GM12864 (cell line): Measurements from ENCODE around the gene TREML1.
"Not testable (repeated sequence)": the region's sequence is repeated elsewhere in the genome, so short reads cannot be mapped to it uniquely, and the experiment has no call there.

Experiments used
- DNase-seq: peaks from one replicate; pipeline ENCODE4 v3.0.0-alpha.2; 2011; ENCODE audit warnings: low read depth
- H3K4me3 ChIP-seq: 2 replicates; pipeline ENCODE4 v1.5.1; 2011; ENCODE audit warnings: mild to moderate bottlenecking, low read depth, low read length, control low read depth
- CTCF ChIP-seq: IDR thresholded peaks from 2 replicates; pipeline ENCODE4 v1.5.1; 2011; ENCODE audit warnings: low read depth, mild to moderate bottlenecking, moderate library complexity, low read length, control low read depth, inconsistent platforms; ENCODE audit errors: missing control alignments

Gene TREML1

GRCh38 chr6:41122373-41122772 lies 31.8 kb downstream of the TREML1 start:
- TF ChIP-seq CTCF = no peak
- no peak for DNase-seq
- H3K4me3 ChIP-seq = no peak overlapping the region

DNA sequence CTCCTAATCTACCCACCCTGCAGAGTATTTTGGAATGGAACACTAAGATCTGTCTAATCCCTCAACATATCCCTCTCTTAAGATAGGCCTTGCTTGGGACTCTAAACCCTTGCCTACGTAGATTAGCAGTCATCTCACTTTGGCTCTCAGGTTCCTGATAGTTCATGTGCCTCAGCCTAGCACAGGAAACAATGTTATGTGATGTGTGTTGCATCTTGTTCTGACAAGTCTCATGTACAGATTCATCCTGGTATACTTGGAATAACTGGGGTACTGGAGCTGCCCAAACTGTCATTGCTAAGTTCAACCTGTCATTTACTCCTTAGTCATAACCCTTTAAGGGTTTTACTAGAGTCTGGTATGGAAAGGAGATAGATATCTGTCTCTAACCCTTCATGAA lies 34.1 kb downstream of the TREML1 start:
- DNase-seq = no peak
- no peak overlapping the region for H3K4me3 ChIP-seq
- no peak for TF ChIP-seq CTCF

GRCh38 chr6:41119508-41119907 lies 34.6 kb downstream of the TREML1 start:
- TF ChIP-seq CTCF = no peak
- no peak for DNase-seq
- H3K4me3 ChIP-seq = no peak overlapping the region

GRCh38 chr6:41115027-41115426 lies 39.1 kb downstream of the TREML1 start:
- not testable (repeated sequence) for DNase-seq, H3K4me3 ChIP-seq

DNA sequence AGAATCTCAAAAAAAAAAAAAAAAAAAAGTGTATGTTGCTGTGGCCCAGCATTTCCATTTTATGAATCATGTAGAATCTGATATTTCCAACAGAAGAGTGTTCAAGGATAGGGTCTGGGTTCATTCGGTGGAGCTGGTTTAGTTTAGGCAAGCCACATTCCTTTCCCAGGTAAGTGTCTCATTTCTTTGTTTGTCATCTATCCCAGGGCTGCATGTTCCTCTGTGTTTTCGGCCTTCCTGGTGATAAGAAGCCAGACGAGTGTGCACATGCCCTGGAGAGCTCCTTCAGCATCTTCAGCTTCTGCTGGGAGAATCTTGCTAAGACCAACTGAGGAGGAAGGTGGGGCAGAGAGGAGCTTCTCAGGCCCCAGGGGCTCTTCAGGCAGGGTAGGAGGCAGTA lies 43.1 kb downstream of the TREML1 start:
- no peak overlapping the region for H3K4me3 ChIP-seq
- no peak for TF ChIP-seq CTCF
- DNase-seq = no peak

DNA sequence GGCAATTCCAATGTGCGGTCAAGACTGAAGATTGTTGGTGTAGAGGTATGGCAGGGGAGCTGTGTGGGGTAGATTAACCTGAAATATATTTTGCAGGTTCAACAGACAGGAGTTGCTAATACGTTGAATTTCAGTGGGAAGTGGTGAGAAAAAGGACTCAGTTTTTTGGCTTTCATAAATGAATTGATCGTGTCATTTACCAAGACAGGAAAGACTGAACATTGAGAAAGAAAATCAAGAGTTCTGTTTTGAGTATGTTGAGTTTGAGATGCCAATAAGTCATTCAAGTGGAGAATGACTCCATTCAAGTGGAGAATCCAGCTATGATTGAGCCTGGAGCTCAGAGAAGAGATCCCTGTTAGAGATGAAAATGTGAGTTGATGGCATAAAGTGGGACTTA lies 50.3 kb downstream of the TREML1 start:
- TF ChIP-seq CTCF = no peak
- H3K4me3 ChIP-seq = no peak overlapping the region
- no peak for DNase-seq

DNA sequence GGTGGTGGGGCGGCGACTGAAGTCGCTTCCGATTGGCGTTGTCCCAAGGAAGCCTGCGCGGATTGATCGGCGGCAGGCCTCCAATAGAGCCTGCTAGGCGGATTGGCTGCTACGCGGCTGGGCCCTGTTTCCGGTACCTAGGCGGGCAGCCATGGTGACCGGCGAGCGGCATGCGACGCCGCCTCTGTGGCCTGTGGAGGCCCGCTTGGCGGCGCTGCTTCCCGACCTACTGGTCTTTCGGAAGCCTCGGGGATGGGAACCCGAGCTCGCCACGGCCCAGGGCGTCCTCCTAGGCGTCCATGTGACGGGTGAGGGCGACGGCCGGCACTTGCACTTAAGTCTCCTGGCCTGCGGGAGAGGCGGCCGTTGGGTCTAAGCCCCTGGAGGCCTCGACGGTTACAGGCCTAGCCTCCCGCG lies 53.3 kb downstream of the TREML1 start:
- DNase-seq = no peak
- H3K4me3 ChIP-seq = no peak overlapping the region

More for the DNA sequence above, 53.3 kb downstream of the TREML1 start:
- no peak for TF ChIP-seq CTCF
